NB4 (cell line): ENCODE results near the gene C2orf76.

Experiments
- DNase-seq: peaks from one replicate; pipeline ENCODE4 v3.0.0; 2010; ENCODE audit warnings: low read depth
- H3K4me3 ChIP-seq: one replicate; pipeline ENCODE4 v1.5.1; 2011; ENCODE audit warnings: mild to moderate bottlenecking, low read depth, low read length, moderate library complexity
- MYC ChIP-seq: IDR thresholded peaks from 2 replicates; pipeline ENCODE4 v1.6.1; 2011; ENCODE audit warnings: low read depth, low read length
- POLR2A ChIP-seq: IDR thresholded peaks from 2 replicates; pipeline ENCODE4 v1.6.1; 2011; ENCODE audit warnings: mild to moderate bottlenecking; ENCODE audit not compliant: insufficient read length; ENCODE audit errors: extremely low read depth
- TF ChIP-seq, protein P1 (sequence below): IDR thresholded peaks from 2 replicates; pipeline ENCODE4 v1.6.1; 2011; ENCODE audit warnings: low read depth, low read length
- TF ChIP-seq, protein P2 (sequence below): IDR thresholded peaks from one replicate; pipeline ENCODE4 v1.5.1; 2012; ENCODE audit warnings: low read depth, low read length

C2orf76 gene

GRCh38 chr2:119372778-119373568 lies 6.3 kb upstream of the C2orf76 start:
- peak; percentile 63 for DNase-seq
- no peak overlapping the region for H3K4me3 ChIP-seq
- TF ChIP-seq POLR2A (no peak), MYC (no peak)
- TF ChIP-seq, protein P1, sequence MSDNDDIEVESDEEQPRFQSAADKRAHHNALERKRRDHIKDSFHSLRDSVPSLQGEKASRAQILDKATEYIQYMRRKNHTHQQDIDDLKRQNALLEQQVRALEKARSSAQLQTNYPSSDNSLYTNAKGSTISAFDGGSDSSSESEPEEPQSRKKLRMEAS: no peak
- TF ChIP-seq, protein P2, sequence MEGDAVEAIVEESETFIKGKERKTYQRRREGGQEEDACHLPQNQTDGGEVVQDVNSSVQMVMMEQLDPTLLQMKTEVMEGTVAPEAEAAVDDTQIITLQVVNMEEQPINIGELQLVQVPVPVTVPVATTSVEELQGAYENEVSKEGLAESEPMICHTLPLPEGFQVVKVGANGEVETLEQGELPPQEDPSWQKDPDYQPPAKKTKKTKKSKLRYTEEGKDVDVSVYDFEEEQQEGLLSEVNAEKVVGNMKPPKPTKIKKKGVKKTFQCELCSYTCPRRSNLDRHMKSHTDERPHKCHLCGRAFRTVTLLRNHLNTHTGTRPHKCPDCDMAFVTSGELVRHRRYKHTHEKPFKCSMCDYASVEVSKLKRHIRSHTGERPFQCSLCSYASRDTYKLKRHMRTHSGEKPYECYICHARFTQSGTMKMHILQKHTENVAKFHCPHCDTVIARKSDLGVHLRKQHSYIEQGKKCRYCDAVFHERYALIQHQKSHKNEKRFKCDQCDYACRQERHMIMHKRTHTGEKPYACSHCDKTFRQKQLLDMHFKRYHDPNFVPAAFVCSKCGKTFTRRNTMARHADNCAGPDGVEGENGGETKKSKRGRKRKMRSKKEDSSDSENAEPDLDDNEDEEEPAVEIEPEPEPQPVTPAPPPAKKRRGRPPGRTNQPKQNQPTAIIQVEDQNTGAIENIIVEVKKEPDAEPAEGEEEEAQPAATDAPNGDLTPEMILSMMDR: no peak

DNA sequence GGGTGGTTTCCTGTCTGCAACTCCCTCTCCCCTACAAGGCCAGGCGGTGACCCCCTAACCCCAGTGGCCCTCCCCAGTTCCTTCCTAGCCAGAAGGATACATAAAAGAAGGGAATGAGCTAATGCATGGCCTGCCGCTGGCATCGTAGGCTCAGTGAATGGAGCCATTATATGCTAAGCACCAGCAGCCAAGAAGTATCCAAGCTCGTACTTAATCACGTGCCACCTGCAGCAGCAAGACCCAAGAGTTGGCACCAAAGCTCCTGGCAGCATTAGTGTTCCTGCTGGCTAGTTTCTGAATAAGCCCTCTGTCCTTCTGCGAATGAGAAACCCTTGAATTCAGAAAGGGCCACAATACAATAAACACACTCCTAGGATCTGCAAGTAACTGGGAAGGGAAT lies 4.5 kb upstream of the C2orf76 start:
- TF ChIP-seq, protein P2: no peak
- TF ChIP-seq, protein P1: no peak
- TF ChIP-seq MYC (no peak), POLR2A (no peak)
- no peak overlapping the region for H3K4me3 ChIP-seq
- DNase-seq: no peak

DNA sequence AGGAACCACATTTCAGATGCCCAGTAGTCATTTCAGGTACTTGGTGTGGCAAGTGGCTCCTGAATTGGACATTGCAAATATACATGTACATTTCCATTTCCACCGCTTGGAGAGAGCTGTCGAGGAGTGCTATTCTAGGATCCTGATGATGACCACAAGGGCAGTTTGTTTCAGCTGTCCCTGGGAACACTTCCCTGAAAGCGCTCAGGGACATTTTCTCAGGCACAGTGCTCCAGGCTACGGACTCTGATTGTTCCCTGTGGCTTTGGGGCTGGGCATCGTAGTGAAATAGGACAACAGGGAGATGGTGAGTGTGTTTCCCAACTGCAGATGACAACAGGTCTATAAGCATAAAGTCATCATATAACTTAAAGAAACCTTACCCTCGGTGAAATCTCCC lies 3.2 kb upstream of the C2orf76 start:
- H3K4me3 ChIP-seq: no peak overlapping the region
- no peak for DNase-seq
- TF ChIP-seq POLR2A (no peak), MYC (no peak)
- TF ChIP-seq, protein P1: no peak
- TF ChIP-seq, protein P2: no peak

GRCh38 chr2:119367472-119368099 lies 952 bp upstream of the C2orf76 start:
- TF ChIP-seq POLR2A (no peak), MYC (no peak)
- peak; percentile 77 for DNase-seq
- H3K4me3 ChIP-seq: peak overlapping the region; percentile 73

- DNase-seq: peak; percentile 53
- H3K4me3 ChIP-seq: peak overlapping the region; percentile 73
- TF ChIP-seq, protein P1: peak; percentile 27; the same call in 1 of the 2 replicates
- 0 out of 2 replicates have a peak, but pooled peaks have one; percentile 15 for TF ChIP-seq MYC
- TF ChIP-seq, protein P2: no peak
- no peak for TF ChIP-seq POLR2A
Observed at GRCh38 chr2:119366161-119366648, 429 bp downstream of the C2orf76 start.

DNA sequence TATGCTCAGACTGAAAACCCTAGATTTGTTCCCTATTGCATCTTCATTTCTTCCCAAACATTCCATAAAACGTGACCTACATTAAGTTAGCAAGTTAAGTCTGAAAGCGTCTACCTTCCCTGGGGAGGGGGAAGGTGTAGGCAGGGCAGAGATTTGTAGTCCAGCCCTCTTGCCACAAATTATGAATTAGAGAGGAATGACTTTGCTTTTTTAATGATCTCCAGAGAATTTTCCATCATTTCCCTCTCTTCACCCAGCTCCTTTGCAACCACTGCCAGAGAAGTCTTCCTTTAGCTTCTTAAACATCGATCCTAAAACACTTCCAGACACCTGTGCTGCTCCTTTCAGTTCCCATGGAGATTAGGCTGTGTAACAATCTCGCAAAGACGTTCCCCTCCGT lies 1.2 kb downstream of the C2orf76 start:
- no peak for DNase-seq
- TF ChIP-seq, protein P2: no peak
- no peak for TF ChIP-seq MYC
- no peak for TF ChIP-seq POLR2A
- TF ChIP-seq, protein P1: no peak
- peak overlapping the region; percentile 73 for H3K4me3 ChIP-seq
